Measurements from ENCODE around the gene TTL. TPM values are rescaled to one million over a fixed set of nuclear protein-coding genes. Genes with fewer than 3 reads are reported as not detected.

The TTL gene
- total RNA-seq, 4 donors from 2014 or later: 12.0 to 22.2 (median 19.0) TPM

GRCh38 chr2:112482309-112483041 is 519 bp downstream of the TTL start:
- H3K36me3 ChIP-seq: no peaks in the 10 kb centered on the region
- no peaks in the 10 kb centered on the region for H3K9me3 ChIP-seq
- 0 to 1% methylated on average over 21 to 31 of the region's 77 CpGs for WGBS, 2 donors
- H3K27me3 ChIP-seq: no peaks in the 10 kb centered on the region
- no peak for TF ChIP-seq CTCF (IDR thresholded peaks at IDR 0.05)
- TF ChIP-seq POLR2A (IDR thresholded peaks at IDR 0.05): no peak
- intact Hi-C loops (cut with DNase I): loop anchor here (5.0 kb wide), 1 partner anchor 105 kb away; no protein-coding TSS in a partner anchor
- H3K4me3 ChIP-seq (replicated peaks in 1 of 3): peak overlapping the region; percentile 8 to 86 (median 75)
- peak; percentile 44 to 46 for DNase-seq
- peak overlapping the region; percentile 67 to 88 (median 67) for H3K27ac ChIP-seq
- H3K4me1 ChIP-seq: peaks cover 7 to 17% of the 10 kb centered on the region in 2 donors

DNA sequence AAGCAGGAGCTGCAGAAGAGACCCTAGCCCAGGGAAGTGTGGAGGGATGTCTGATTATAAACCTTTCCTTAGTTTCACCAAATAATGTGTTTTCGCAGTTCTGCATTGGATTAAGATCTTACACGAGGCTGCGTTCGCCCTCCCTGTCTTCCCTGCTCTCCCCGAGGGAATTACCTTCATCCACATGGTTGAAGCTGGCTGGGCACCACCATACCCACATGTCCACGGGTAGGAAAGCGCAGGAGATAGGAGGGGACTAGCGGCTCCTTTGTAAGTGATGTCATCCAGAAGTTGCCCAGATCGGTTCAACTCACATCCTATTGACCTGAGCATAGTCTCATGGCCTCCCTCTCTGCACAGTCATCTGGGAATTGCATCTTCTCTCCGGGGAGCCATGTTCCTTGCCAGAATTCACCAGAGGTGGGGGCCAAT is 1.1 kb downstream of the TTL start:
- intact Hi-C loops (cut with DNase I): loop anchor here (5.0 kb wide), 1 partner anchor 104 kb away; no protein-coding TSS in a partner anchor
- Histone ChIP-seq H3K4me3 (replicated peaks in 1 of 3) (peak overlapping the region in 2 of 3 donors; percentile 75 to 86), H3K36me3 (no peaks in the 10 kb centered on the region), H3K27ac (peak overlapping the region in 2 of 3 donors; percentile 67 to 88), H3K4me1 (peaks cover 7 to 17% of the 10 kb centered on the region in 2 donors), H3K27me3 (no peaks in the 10 kb centered on the region), H3K9me3 (no peaks in the 10 kb centered on the region)
- WGBS, 2 donors: 18 to 20% methylated on average over 10 of the region's 10 CpGs
- DNase-seq: peak; percentile 8 to 9
- TF ChIP-seq POLR2A (IDR thresholded peaks at IDR 0.05): no peak
- no peak for TF ChIP-seq CTCF (IDR thresholded peaks at IDR 0.05)

- TF ChIP-seq CTCF (IDR thresholded peaks at IDR 0.05): no peak
- no peak for TF ChIP-seq POLR2A (IDR thresholded peaks at IDR 0.05)
- Histone ChIP-seq H3K4me3 (replicated peaks in 1 of 3) (no peak overlapping the region), H3K36me3 (no peaks in the 10 kb centered on the region), H3K27me3 (no peaks in the 10 kb centered on the region), H3K27ac (no peak overlapping the region), H3K9me3 (no peaks in the 10 kb centered on the region), H3K4me1 (peaks cover 7 to 17% of the 10 kb centered on the region in 2 donors)
- DNase-seq: no peak
- WGBS, 2 donors: 85 to 89% methylated on average over 3 of the region's 3 CpGs
- intact Hi-C loops (cut with DNase I): loop anchor here (5.0 kb wide), 1 partner anchor 103 kb away; no protein-coding TSS in a partner anchor
These were observed 1.9 kb downstream of the TTL start for GRCh38 chr2:112483831-112484230.

DNA sequence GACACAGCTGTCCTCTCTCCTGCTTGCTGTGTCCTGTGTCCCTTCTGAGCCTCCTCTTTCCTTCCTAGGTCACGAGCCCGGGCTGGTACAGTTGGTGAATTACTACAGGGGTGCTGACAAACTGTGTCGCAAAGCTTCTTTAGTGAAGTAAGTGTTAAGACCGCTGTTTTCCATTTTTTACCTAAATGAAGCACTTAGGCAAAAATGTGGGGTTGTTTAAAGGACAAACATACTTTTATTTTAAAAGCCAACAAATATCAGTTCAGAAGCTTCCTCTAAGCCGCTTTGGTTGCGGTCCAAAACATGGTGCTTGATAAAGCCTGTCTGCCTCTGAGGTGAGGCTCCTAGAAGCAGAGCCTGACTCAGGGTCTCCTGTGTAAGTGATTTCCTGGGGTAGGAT is 3.9 kb downstream of the TTL start:
- no peaks in the 10 kb centered on the region for H3K27me3 ChIP-seq
- intact Hi-C loops (cut with DNase I): no loop called here
- TF ChIP-seq CTCF (IDR thresholded peaks at IDR 0.05) (no peak), POLR2A (IDR thresholded peaks at IDR 0.05) (no peak)
- H3K4me3 ChIP-seq (replicated peaks in 1 of 3): no peak overlapping the region
- DNase-seq: no peak
- 96 to 99% methylated on average over 6 of the region's 6 CpGs for WGBS, 2 donors
- H3K27ac ChIP-seq: no peak overlapping the region
- peaks cover 7 to 13% of the 10 kb centered on the region in 2 donors for H3K4me1 ChIP-seq
- H3K36me3 ChIP-seq: no peaks in the 10 kb centered on the region
- H3K9me3 ChIP-seq: no peaks in the 10 kb centered on the region

GRCh38 chr2:112486895-112487294 is 4.9 kb downstream of the TTL start:
- no peak for DNase-seq
- 90 to 94% methylated on average over 5 of the region's 5 CpGs for WGBS, 2 donors
- TF ChIP-seq POLR2A (IDR thresholded peaks at IDR 0.05) (no peak), CTCF (IDR thresholded peaks at IDR 0.05) (no peak)
- intact Hi-C loops (cut with DNase I): no loop called here
- Histone ChIP-seq H3K4me3 (replicated peaks in 1 of 3) (no peak overlapping the region), H3K27me3 (no peaks in the 10 kb centered on the region), H3K27ac (no peak overlapping the region), H3K36me3 (no peaks in the 10 kb centered on the region), H3K9me3 (no peaks in the 10 kb centered on the region), H3K4me1 (peaks cover 7 to 11% of the 10 kb centered on the region in 2 donors)
